Ammon's horn (tissue), 1 donor: ENCODE results near the gene TARS3.

ENCODE experiments used
- DNase-seq: peaks from one replicate; pipeline ENCODE4 v3.0.0-alpha.2; 2016; ENCODE audit warnings: low spot score

Gene TARS3

DNA sequence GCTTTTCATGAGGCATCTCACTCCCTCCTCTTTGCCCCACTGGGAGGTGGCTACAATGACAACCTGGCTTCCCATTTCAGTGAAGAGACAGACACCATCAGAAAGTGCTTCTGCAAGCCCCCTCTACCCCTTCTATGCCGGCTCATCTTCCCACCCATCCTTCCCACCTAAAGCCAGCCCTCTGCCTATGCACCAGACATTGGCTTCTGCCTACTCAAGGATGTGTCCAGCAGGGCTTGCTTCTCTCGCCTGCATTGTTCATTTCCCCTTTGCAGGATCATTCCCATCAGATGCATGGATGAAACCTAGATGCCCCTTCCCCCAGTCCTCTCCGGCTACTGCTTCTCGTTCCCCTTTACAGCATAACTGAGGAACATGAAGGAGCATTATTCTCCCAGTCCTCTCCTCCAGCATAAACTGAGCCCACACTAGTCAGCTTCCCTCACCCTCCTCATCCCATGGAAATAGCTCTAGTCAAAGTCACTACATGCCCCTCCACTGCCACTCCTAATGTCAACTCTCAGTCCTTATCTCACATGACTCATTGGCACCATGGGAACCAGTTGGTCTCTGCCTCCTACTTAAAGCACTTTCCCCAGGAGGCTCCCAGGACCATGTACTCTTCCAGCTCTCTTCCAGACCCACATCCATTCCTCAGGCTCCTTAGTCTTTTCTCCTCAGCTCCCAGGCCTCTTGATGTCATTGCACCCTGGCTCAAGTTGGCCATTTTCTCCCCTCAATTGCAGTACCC, 120.0 kb downstream of the TARS3 start:
- DNase-seq: no peak
